HepG2 (cell line): Measurements from ENCODE around the gene DBN1. TPM values are rescaled to one million over a fixed set of nuclear protein-coding genes. Genes with fewer than 3 reads are reported as not detected.

Experiments
- ARID4A ChIP-seq: sonication (generic); formaldehyde crosslinking; IDR thresholded peaks from 2 replicates; pipeline ENCODE4 v1.5.0; 2020; ENCODE audit warnings: mild to moderate bottlenecking, missing genetic modification reagents, borderline replicate concordance
- BRCA1 ChIP-seq: sonication (generic); formaldehyde crosslinking; IDR thresholded peaks from 2 replicates; pipeline ENCODE4 v1.4.0; 2020; ENCODE audit warnings: missing genetic modification reagents
- E2F1 ChIP-seq: sonication (generic); formaldehyde crosslinking; IDR thresholded peaks from 2 replicates; pipeline ENCODE4 v1.5.0; 2020; ENCODE audit warnings: missing genetic modification reagents
- HOXA9 ChIP-seq: sonication (generic); formaldehyde crosslinking; IDR thresholded peaks from 2 replicates; pipeline ENCODE4 v1.8.1; 2022; ENCODE audit warnings: missing genetic modification reagents, mild to moderate bottlenecking, moderate library complexity, borderline replicate concordance
- KIAA2018 ChIP-seq: sonication (generic); formaldehyde crosslinking; IDR thresholded peaks from 2 replicates; pipeline ENCODE4 v1.5.0; 2020; ENCODE audit warnings: mild to moderate bottlenecking, missing genetic modification reagents, borderline replicate concordance
- MAF1 ChIP-seq: sonication (generic); formaldehyde crosslinking; IDR thresholded peaks from 2 replicates; pipeline ENCODE4 v1.5.0; 2020; ENCODE audit warnings: missing genetic modification reagents, borderline replicate concordance
- RFX1 ChIP-seq: fragments of 450-650 bp; IDR thresholded peaks from 2 replicates; pipeline ENCODE4 v1.6.1; 2017
- SAFB2 ChIP-seq: sonication (generic); formaldehyde crosslinking; IDR thresholded peaks from 2 replicates; pipeline ENCODE4 v1.5.1; 2020; ENCODE audit warnings: missing genetic modification reagents, low read depth, mild to moderate bottlenecking, borderline replicate concordance
- STAT5B ChIP-seq: sonication (generic); formaldehyde crosslinking; IDR thresholded peaks from 2 replicates; pipeline ENCODE4 v1.4.0; 2020; ENCODE audit warnings: missing genetic modification reagents
- TERF1 ChIP-seq: sonication (generic); formaldehyde crosslinking; IDR thresholded peaks from 2 replicates; pipeline ENCODE4 v1.8.0; 2022; ENCODE audit warnings: mild to moderate bottlenecking, missing genetic modification reagents, moderate library complexity
- ZNF274 ChIP-seq: sonication (generic); formaldehyde crosslinking; IDR thresholded peaks from 2 replicates; pipeline ENCODE4 v1.5.1; 2020; ENCODE audit warnings: mild to moderate bottlenecking, missing genetic modification reagents
- ZNF746 ChIP-seq: sonication (generic); formaldehyde crosslinking; IDR thresholded peaks from 2 replicates; pipeline ENCODE4 v1.8.0; 2022; ENCODE audit warnings: mild to moderate bottlenecking, missing genetic modification reagents
- ZNF766 ChIP-seq: sonication (generic); formaldehyde crosslinking; IDR thresholded peaks from 2 replicates; pipeline ENCODE4 v1.5.0; 2020; ENCODE audit warnings: missing genetic modification reagents, borderline replicate concordance
- ZNF891 ChIP-seq: sonication (generic); formaldehyde crosslinking; IDR thresholded peaks from 2 replicates; pipeline ENCODE4 v1.5.0; 2020; ENCODE audit warnings: mild to moderate bottlenecking, missing genetic modification reagents
- polyA plus RNA-seq, 8 experiments: library from polyadenylated mRNA; depleted of rRNA in 3 of 8; stranded (reverse) in 7 of 8; unstranded in 1 of 8; fragments of >200 nt; fragmentation: Illumina TruSeq in 4 of 8; extraction: Trizol in 4 of 8; gene quantifications; 2 replicates each; pipeline versions ENCODE4 v1.2.1 to v1.2.3, GENCODE V29; 2011 to 2016; ENCODE audit warnings: low read depth in 4 of 8, missing spikeins in 1 of 8, mixed read lengths in 1 of 8; ENCODE audit not compliant: insufficient read depth in 1 of 8
- total RNA-seq, 5 experiments: library from RNA; depleted of rRNA; stranded (reverse); fragments of >200 nt; fragmentation: Illumina TruSeq; extraction: Trizol; gene quantifications; 2 replicates each; pipeline ENCODE4 v1.2.3, GENCODE V29; 2016; ENCODE audit warnings: low read depth in 1 of 5

DBN1 gene
- total and polyA plus RNA-seq, 2 of the 13 experiments (the other 11 are each of a cell fraction or from before 2014, with no cell fraction given), result 27.0 to 37.3 TPM

- TF ChIP-seq ARID4A (CRISPR knock-in tag), result peak; percentile 81; the same call in 1 of the 2 replicates
- TF ChIP-seq TERF1 (CRISPR knock-in tag), result no peak
- no peak; the same call in 1 of the 2 replicates for TF ChIP-seq E2F1 (CRISPR knock-in tag)
- peak; percentile 78; the same call in 1 of the 2 replicates for TF ChIP-seq HOXA9 (CRISPR knock-in tag)
- TF ChIP-seq KIAA2018, result no peak
- TF ChIP-seq SAFB2 (CRISPR knock-in tag), result peak; percentile 56; the same call in 1 of the 2 replicates
- TF ChIP-seq ZNF274, result peak; percentile 62; the same call in 1 of the 2 replicates
- 0 out of 2 replicates have a peak, but pooled peaks have one; percentile 9 for TF ChIP-seq BRCA1
- TF ChIP-seq STAT5B (CRISPR knock-in tag), result no peak
- no peak; the same call in 1 of the 2 replicates for TF ChIP-seq ZNF746
- no peak for TF ChIP-seq RFX1
- peak; percentile 58; the same call in 1 of the 2 replicates for TF ChIP-seq ZNF766 (CRISPR knock-in tag)
- peak; percentile 35; the same call in 1 of the 2 replicates for TF ChIP-seq ZNF891
- TF ChIP-seq MAF1 (CRISPR knock-in tag), result peak; percentile 33; the same call in 1 of the 2 replicates
Observed at GRCh38 chr5:177455036-177455660, 18.3 kb downstream of the DBN1 start (continued).
